H1 (cell line): Measurements from ENCODE around the gene PC. TPM values are rescaled to one million over a fixed set of nuclear protein-coding genes. Genes with fewer than 3 reads are reported as not detected.

Experiments
- CTCF ChIA-PET: fragments of 300-600 bp; sonication (Branson Sonifier 250); formaldehyde crosslinking; loops from one replicate; lab custom pipeline; 2021; ENCODE audit not compliant: partially characterized antibody; lab: Charles Lee
- POLR2A ChIA-PET: fragments of 300-600 bp; sonication (Branson Sonifier 250); formaldehyde crosslinking; loops from one replicate; lab custom pipeline; 2021; ENCODE audit warnings: inconsistent platforms; ENCODE audit not compliant: partially characterized antibody; lab: Charles Lee
- DNase-seq, 2 experiments: peaks; one replicate each; pipeline versions ENCODE4 v3.0.0 to v3.0.0-alpha.2; 2010 to 2022; ENCODE audit warnings: low spot score in 2 of 2, low read depth in 1 of 2, mixed read lengths in 1 of 2
- FAIRE-seq: peaks from 2 replicates; lab custom pipeline; 2011; peaks lifted over from hg19 to GRCh38; lab: Jason Lieb, UNC
- H2AFZ ChIP-seq: 2 replicates; pipeline ENCODE4 v1.8.1; 2012; ENCODE audit warnings: low read length, inconsistent platforms
- H2AK5ac ChIP-seq: 2 replicates; pipeline ENCODE4 v1.6.1; 2013; ENCODE audit warnings: low read depth, low read length
- H2BK120ac ChIP-seq: replicated peaks from 2 replicates; pipeline ENCODE3; 2013; ENCODE audit warnings: low read depth, low read length, inconsistent platforms
- H2BK12ac ChIP-seq: 2 replicates; pipeline ENCODE4 v1.6.1; 2013; ENCODE audit warnings: low read depth, low read length
- H2BK15ac ChIP-seq: 2 replicates; pipeline ENCODE4 v1.6.1; 2013; ENCODE audit warnings: low read length
- H2BK20ac ChIP-seq: 2 replicates; pipeline ENCODE4 v1.6.1; 2013; ENCODE audit warnings: low read length
- H2BK5ac ChIP-seq: 2 replicates; pipeline ENCODE4 v1.6.1; 2013; ENCODE audit warnings: low read depth, low read length
- H3K14ac ChIP-seq: 2 replicates; pipeline ENCODE4 v1.6.1; 2013; ENCODE audit warnings: inconsistent platforms; ENCODE audit not compliant: insufficient read length
- H3K18ac ChIP-seq: 2 replicates; pipeline ENCODE4 v1.6.1; 2013; ENCODE audit warnings: low read length; ENCODE audit errors: extremely low read depth
- H3K23ac ChIP-seq: 2 replicates; pipeline ENCODE4 v1.6.1; 2013; ENCODE audit warnings: inconsistent platforms; ENCODE audit not compliant: insufficient read length
- H3K23me2 ChIP-seq: 2 replicates; pipeline ENCODE4 v1.6.1; 2013; ENCODE audit warnings: low read depth, low read length
- H3K27ac ChIP-seq: 2 replicates; pipeline ENCODE4 v1.6.1; 2011; ENCODE audit warnings: low read depth, low read length, inconsistent platforms
- H3K27me3 ChIP-seq, 4 experiments: replicated peaks in 1 of 4; 1 replicate in 1 of 4; 2 replicates in 3 of 4; pipeline versions ENCODE4 v1.6.1 to v1.8.1; 2011 to 2013; ENCODE audit warnings: low read length in 3 of 4, mild to moderate bottlenecking in 3 of 4, inconsistent platforms in 2 of 4, mixed read lengths in 2 of 4, moderate library complexity in 1 of 4; ENCODE audit not compliant: control insufficient read depth in 3 of 4, insufficient read depth in 3 of 4; ENCODE audit errors: extremely low read depth in 1 of 4
- H3K36me3 ChIP-seq, 4 experiments: 2 replicates each; pipeline versions ENCODE4 v1.6.1 to v1.8.1; 2011 to 2013; ENCODE audit warnings: mild to moderate bottlenecking in 4 of 4, low read length in 3 of 4, moderate library complexity in 2 of 4, control low read depth in 1 of 4, inconsistent platforms in 1 of 4; ENCODE audit not compliant: insufficient read depth in 4 of 4, control insufficient read depth in 2 of 4
- H3K4ac ChIP-seq: replicated peaks from 2 replicates; pipeline ENCODE3; 2013; ENCODE audit warnings: low read length, low read depth, mixed read lengths, inconsistent platforms; ENCODE audit not compliant: insufficient read length
- H3K4me1 ChIP-seq, 4 experiments: replicated peaks in 1 of 4; 1 replicate in 1 of 4; 2 replicates in 3 of 4; pipeline versions ENCODE4 v1.6.1 to v1.8.1; 2011 to 2013; ENCODE audit warnings: low read length in 3 of 4, inconsistent platforms in 2 of 4, mixed read lengths in 1 of 4; ENCODE audit not compliant: insufficient read depth in 4 of 4, control insufficient read depth in 3 of 4
- H3K4me2 ChIP-seq, 2 experiments: 2 replicates each; pipeline versions ENCODE4 v1.6.1 to v1.8.1; 2011 to 2013; ENCODE audit warnings: low read depth in 2 of 2, low read length in 2 of 2, control low read depth in 1 of 2, inconsistent platforms in 1 of 2, mild to moderate bottlenecking in 1 of 2; ENCODE audit not compliant: insufficient read depth in 1 of 2
- H3K4me3 ChIP-seq, 4 experiments: fragments of 200-600, 300-600 bp in 1 of 4; sonication (generic), shearing (Covaris generic), sonication (Bioruptor Twin) in 1 of 4; 2 replicates each; pipeline versions ENCODE4 v1.5.1 to v1.8.1; 2011 to 2016; ENCODE audit warnings: low read length in 4 of 4, low read depth in 3 of 4, control low read depth in 2 of 4, inconsistent platforms in 2 of 4, mild to moderate bottlenecking in 2 of 4, mixed read lengths in 1 of 4, moderate library complexity in 1 of 4; ENCODE audit not compliant: insufficient read depth in 2 of 4; ENCODE audit errors: extremely low read depth in 1 of 4
- H3K56ac ChIP-seq: replicated peaks from 2 replicates; pipeline ENCODE3; 2013; ENCODE audit warnings: low read depth, mild to moderate bottlenecking, mixed read lengths, low read length, inconsistent platforms; ENCODE audit not compliant: insufficient read length
- H3K79me1 ChIP-seq: 2 replicates; pipeline ENCODE4 v1.6.1; 2013; ENCODE audit warnings: low read depth, low read length, control low read depth
- H3K79me2 ChIP-seq, 2 experiments: 2 replicates each; pipeline versions ENCODE4 v1.6.1 to v1.8.1; 2012 to 2013; ENCODE audit warnings: low read length in 2 of 2, mild to moderate bottlenecking in 2 of 2, inconsistent platforms in 1 of 2; ENCODE audit not compliant: insufficient read depth in 2 of 2, control insufficient read depth in 1 of 2
- H3K9ac ChIP-seq, 4 experiments: replicated peaks in 1 of 4; 1 replicate in 1 of 4; 2 replicates in 3 of 4; pipeline versions ENCODE4 v1.6.1 to v1.8.1; 2011 to 2013; ENCODE audit warnings: low read depth in 3 of 4, low read length in 3 of 4, control low read depth in 2 of 4, mild to moderate bottlenecking in 2 of 4, moderate library complexity in 2 of 4, inconsistent platforms in 1 of 4; ENCODE audit errors: extremely low read depth in 1 of 4
- H3K9me3 ChIP-seq, 2 experiments: 2 replicates each; pipeline versions ENCODE4 v1.6.1 to v1.8.1; 2012 to 2013; ENCODE audit warnings: mild to moderate bottlenecking in 2 of 2, moderate library complexity in 2 of 2, control low read depth in 1 of 2, inconsistent platforms in 1 of 2, low read depth in 1 of 2, low read length in 1 of 2, mixed read lengths in 1 of 2; ENCODE audit not compliant: insufficient read depth in 2 of 2
- H4K20me1 ChIP-seq, 2 experiments: replicated peaks in 1 of 2; 2 replicates each; pipeline versions ENCODE3 to v1.8.1; 2011 to 2013; ENCODE audit warnings: inconsistent platforms in 2 of 2, low read length in 2 of 2, mild to moderate bottlenecking in 1 of 2; ENCODE audit not compliant: insufficient read depth in 2 of 2, control insufficient read depth in 1 of 2
- H4K5ac ChIP-seq: 2 replicates; pipeline ENCODE4 v1.6.1; 2013; ENCODE audit warnings: low read length, low read depth, mixed read lengths, inconsistent platforms; ENCODE audit not compliant: insufficient read length
- H4K8ac ChIP-seq: 2 replicates; pipeline ENCODE4 v1.8.0; 2013; ENCODE audit warnings: mild to moderate bottlenecking, moderate library complexity, low read length, inconsistent platforms; ENCODE audit not compliant: insufficient read depth; ENCODE audit errors: extremely low read depth
- H4K91ac ChIP-seq: replicated peaks from 2 replicates; pipeline ENCODE3; 2013; ENCODE audit warnings: low read length, mixed read lengths, inconsistent platforms; ENCODE audit not compliant: insufficient read length
- FOSL1 ChIP-seq: IDR thresholded peaks from 2 replicates; pipeline ENCODE4 v1.6.1; 2011; ENCODE audit warnings: mild to moderate bottlenecking, low read depth, low read length, moderate library complexity; ENCODE audit not compliant: insufficient read depth
- HDAC2 ChIP-seq, 2 experiments: fragments of 300-600 bp in 1 of 2; sonication (generic) in 1 of 2; IDR thresholded peaks; 2 replicates each; pipeline ENCODE4 v1.6.1; 2011 to 2012; ENCODE audit warnings: low read depth in 2 of 2, low read length in 2 of 2, mild to moderate bottlenecking in 2 of 2, moderate library complexity in 2 of 2, borderline replicate concordance in 1 of 2, inconsistent platforms in 1 of 2
- JUN ChIP-seq: IDR thresholded peaks from 2 replicates; pipeline ENCODE4 v1.6.1; 2011; ENCODE audit warnings: low read depth, mild to moderate bottlenecking, improper control_type of control experiment, low read length
- KDM1A ChIP-seq: fragments of 200-600, 300-600 bp; sonication (generic); IDR thresholded peaks from 2 replicates; pipeline ENCODE4 v1.7.1; 2016; ENCODE audit warnings: mild to moderate bottlenecking, low read length, borderline replicate concordance
- MAX ChIP-seq: IDR thresholded peaks from 2 replicates; pipeline ENCODE4 v1.6.1; 2012; ENCODE audit warnings: inconsistent platforms
- NRF1 ChIP-seq: IDR thresholded peaks from 2 replicates; pipeline ENCODE4 v1.6.1; 2011; ENCODE audit warnings: mild to moderate bottlenecking, low read depth, low read length, improper control_type of control experiment
- RAD21 ChIP-seq, 2 experiments: IDR thresholded peaks in 1 of 2; conservative IDR thresholded peaks in 1 of 2; 2 replicates each; pipeline ENCODE4 v1.6.1; 2011; ENCODE audit warnings: low read depth in 2 of 2, low read length in 2 of 2, improper control_type of control experiment in 1 of 2, inconsistent platforms in 1 of 2, mild to moderate bottlenecking in 1 of 2, moderate library complexity in 1 of 2
- SIRT6 ChIP-seq: IDR thresholded peaks from one replicate; pipeline ENCODE4 v1.7.1; 2012; ENCODE audit warnings: low read length, inconsistent platforms
- SP1 ChIP-seq: IDR thresholded peaks from 2 replicates; pipeline ENCODE4 v1.6.1; 2011; ENCODE audit warnings: low read depth, low read length
- SP2 ChIP-seq: IDR thresholded peaks from 2 replicates; pipeline ENCODE4 v1.6.1; 2012; ENCODE audit warnings: mild to moderate bottlenecking, low read length, inconsistent platforms
- SP4 ChIP-seq: IDR thresholded peaks from 2 replicates; pipeline ENCODE4 v1.6.1; 2012; ENCODE audit warnings: low read length, inconsistent platforms
- SUZ12 ChIP-seq: fragments of 200-600 bp; sonication (generic); IDR thresholded peaks from 2 replicates; pipeline ENCODE4 v1.6.1; 2012; ENCODE audit warnings: mild to moderate bottlenecking, inconsistent platforms, low read length, moderate library complexity, mixed read lengths
- ZNF274 ChIP-seq: IDR thresholded peaks from 2 replicates; pipeline ENCODE4 v1.7.0; 2012; ENCODE audit warnings: low read length, borderline replicate concordance; ENCODE audit errors: extremely low read depth
- WGBS, 2 experiments: shearing (Covaris generic) in 1 of 2; methylation state at CpG; one replicate each; pipeline versions ENCODE4 v1.1.6 to v1.1.7; 2013 to 2015; ENCODE audit warnings: low lambda C conversion rate in 2 of 2, mixed read lengths in 2 of 2, inconsistent platforms in 1 of 2, low coverage in 1 of 2, missing lambda C conversion rate in 1 of 2; ENCODE audit not compliant: insufficient replicate concordance in 2 of 2, insufficient coverage in 1 of 2, insufficient read length in 1 of 2; ENCODE audit errors: extremely low coverage in 1 of 2, missing lambda C conversion rate in 1 of 2; 5-methylcytosine and 5-hydroxymethylcytosine counted together
- polyA plus RNA-seq, 7 experiments: library from polyadenylated mRNA; depleted of rRNA in 3 of 7; stranded (reverse) in 5 of 7; unstranded in 2 of 7; fragments of >200 nt in 5 of 7; fragments of 200-250 nt in 2 of 7; gene quantifications; 1 replicate in 5 of 7; 2 replicates in 1 of 7; 4 replicates in 1 of 7; pipeline versions ENCODE4 v1.2.1 to v1.2.3, GENCODE V29; 2011 to 2013; ENCODE audit warnings: missing spikeins in 2 of 7, mixed read lengths in 2 of 7
- total RNA-seq: library from RNA; stranded (reverse); fragmentation: NEBNext Ultra II Directional; extraction: Animal tissue kit (Norgen Biotek cat#: 25700); gene quantifications from 2 replicates; pipeline ENCODE4 v1.2.1, GENCODE V29; 2021
- TF ChIP-seq, protein P1 (sequence below): IDR thresholded peaks from 2 replicates; pipeline ENCODE4 v1.6.1; 2012; ENCODE audit warnings: inconsistent platforms

Gene PC
- total and polyA plus RNA-seq, 2 of the 8 experiments (the other 6 are each of a cell fraction or from before 2014, with no cell fraction given) = 11.5 to 27.5 TPM

- WGBS, 2 experiments = 85% methylated on average over 5 of the region's 5 CpGs; no CpG with 5 or more reads in 1 of the 2 experiments
- POLR2A ChIA-PET = no interaction called here
- H3K27me3 ChIP-seq = no peaks in the 10 kb centered on the region
- no peaks in the 10 kb centered on the region for H3K9me3 ChIP-seq
- no peak overlapping the region for H3K4me2 ChIP-seq
- no peaks in the 10 kb centered on the region for H3K4me1 ChIP-seq
- no peaks in the 10 kb centered on the region for H4K20me1 ChIP-seq
- H2BK15ac ChIP-seq = no peak overlapping the region
- H3K14ac ChIP-seq = no peak overlapping the region
- no peak overlapping the region for H4K91ac ChIP-seq
- H3K36me3 ChIP-seq = no peaks in the 10 kb centered on the region
- no peak overlapping the region for H2BK20ac ChIP-seq
- H3K4me3 ChIP-seq = no peak overlapping the region
- H2BK12ac ChIP-seq = no peak overlapping the region
- H2AFZ ChIP-seq = no peak overlapping the region
- no peaks in the 10 kb centered on the region for H3K23me2 ChIP-seq
- H3K9ac ChIP-seq = no peak overlapping the region
- H3K79me1 ChIP-seq = no peaks in the 10 kb centered on the region
- no peak overlapping the region for H3K27ac ChIP-seq
- no peak for FAIRE-seq
- H3K4ac ChIP-seq = no peak overlapping the region
- no peak for DNase-seq
- no peak overlapping the region for H2AK5ac ChIP-seq
- H4K8ac ChIP-seq = no peak overlapping the region
- H3K56ac ChIP-seq = no peak overlapping the region
- CTCF ChIA-PET = interaction anchor here (0.6 to 3.3 kb wide), 6 partner anchors 10 to 114 kb away, joined by 3 to 27 read pairs (median 4); partner anchors contain the start of gene C11orf86
- H3K18ac ChIP-seq = no peak overlapping the region; the same call in 1 of the 2 replicates
- no peak overlapping the region for H3K23ac ChIP-seq
- H3K79me2 ChIP-seq = no peaks in the 10 kb centered on the region
- no peak overlapping the region for H2BK120ac ChIP-seq
- H4K5ac ChIP-seq = no peak overlapping the region
- no peak overlapping the region for H2BK5ac ChIP-seq
- TF ChIP-seq, protein P1, sequence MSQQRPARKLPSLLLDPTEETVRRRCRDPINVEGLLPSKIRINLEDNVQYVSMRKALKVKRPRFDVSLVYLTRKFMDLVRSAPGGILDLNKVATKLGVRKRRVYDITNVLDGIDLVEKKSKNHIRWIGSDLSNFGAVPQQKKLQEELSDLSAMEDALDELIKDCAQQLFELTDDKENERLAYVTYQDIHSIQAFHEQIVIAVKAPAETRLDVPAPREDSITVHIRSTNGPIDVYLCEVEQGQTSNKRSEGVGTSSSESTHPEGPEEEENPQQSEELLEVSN = no peak
- no peak for TF ChIP-seq SP2
- no peak for TF ChIP-seq SIRT6
- TF ChIP-seq MAX = no peak
- TF ChIP-seq JUN = no peak
- no peak for TF ChIP-seq SP1
- no peak for TF ChIP-seq SUZ12
- TF ChIP-seq ZNF274 = no peak
- no peak for TF ChIP-seq KDM1A
- TF ChIP-seq RAD21 (IDR thresholded peaks at IDR 0.05 in 1 of 2, conservative IDR thresholded peaks at IDR 0.05 in 1 of 2; ENCODE audit: low read depth in 2 of 2, low read length in 2 of 2) = no peak
- TF ChIP-seq SP4 = no peak
- no peak for TF ChIP-seq HDAC2 (IDR thresholded peaks at IDR 0.05; ENCODE audit: borderline replicate concordance in 1 of 2, low read depth in 2 of 2, low read length in 2 of 2)
- TF ChIP-seq FOSL1 = no peak
- no peak for TF ChIP-seq NRF1
These were observed 8.2 kb upstream of the PC start for GRCh38 chr11:66966351-66966750.
